ENCODE measurements around the gene AJAP1. TPM values are rescaled to one million over a fixed set of nuclear protein-coding genes. Genes with fewer than 3 reads are reported as not detected.
"Not testable (repeated sequence)": the region's sequence is repeated elsewhere in the genome, so short reads cannot be mapped to it uniquely, and the experiment has no call there.

Gene AJAP1
- not detected in 2 replicates for total RNA-seq (2014; rRNA removed; shearing (Covaris generic))

DNA sequence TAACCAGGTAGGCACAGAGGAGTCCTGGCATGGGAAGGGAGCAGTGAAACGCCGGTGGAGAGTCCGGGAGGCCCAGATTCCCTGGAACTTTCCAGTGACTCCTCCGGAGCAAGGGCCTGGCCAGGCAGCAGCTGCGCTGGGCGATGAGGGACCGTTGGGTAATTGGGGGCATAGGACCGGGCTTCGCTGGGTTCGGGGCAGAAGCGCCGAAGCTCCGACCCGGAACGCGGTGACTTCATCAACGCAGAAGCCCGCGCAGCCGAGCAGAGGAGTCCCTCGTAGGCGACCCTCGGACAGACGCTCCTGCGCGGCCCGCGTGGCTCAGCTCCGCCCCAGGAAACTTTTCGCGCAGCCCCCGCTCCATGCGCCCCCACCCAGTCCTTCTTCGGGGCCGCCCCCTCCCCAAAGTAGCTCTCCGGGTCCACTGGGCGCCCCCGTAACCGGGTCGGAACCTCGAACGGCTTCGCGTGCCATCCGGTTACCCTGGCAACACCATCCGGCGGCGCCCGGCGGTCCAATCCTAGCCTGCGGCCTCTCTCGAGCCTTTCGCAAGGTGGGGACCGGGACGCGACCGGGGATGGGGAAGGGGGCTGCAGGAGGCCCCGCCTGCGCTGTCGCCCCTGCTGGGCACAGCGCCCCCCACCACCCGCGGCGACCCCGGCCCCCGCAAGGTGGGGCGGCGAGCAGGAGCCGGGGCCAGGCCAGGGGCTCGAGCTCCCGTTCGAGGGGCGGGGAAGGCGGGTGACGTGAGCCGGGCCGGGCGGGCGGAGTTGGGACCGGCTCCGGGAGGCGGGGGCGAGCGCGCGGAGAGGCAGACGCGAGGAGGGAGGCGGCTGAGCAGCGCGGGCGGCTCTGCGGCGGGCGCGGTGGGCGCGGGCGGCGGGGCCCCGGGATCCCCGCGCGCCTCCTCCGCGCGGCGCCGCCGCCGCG is at the start of gene AJAP1:
AJAP1 (plus strand) TSS at position 814 of the 930 bp plus-strand sequence. CDS start 817 bp downstream, outside the sequence.
- Histone ChIP-seq H3K27me3 (peaks cover 7% of the 10 kb centered on the region), H3K27ac (no peak within 1 kb of the TSS), H3K4me3 (no peak within 1 kb of the TSS), H3K9me3 (replicated peaks) (no peaks in the 10 kb centered on the region), H3K36me3 (no peaks in the 10 kb centered on the region), H3K4me1 (no peaks in the 10 kb centered on the region)
- no peak for DNase-seq

DNA sequence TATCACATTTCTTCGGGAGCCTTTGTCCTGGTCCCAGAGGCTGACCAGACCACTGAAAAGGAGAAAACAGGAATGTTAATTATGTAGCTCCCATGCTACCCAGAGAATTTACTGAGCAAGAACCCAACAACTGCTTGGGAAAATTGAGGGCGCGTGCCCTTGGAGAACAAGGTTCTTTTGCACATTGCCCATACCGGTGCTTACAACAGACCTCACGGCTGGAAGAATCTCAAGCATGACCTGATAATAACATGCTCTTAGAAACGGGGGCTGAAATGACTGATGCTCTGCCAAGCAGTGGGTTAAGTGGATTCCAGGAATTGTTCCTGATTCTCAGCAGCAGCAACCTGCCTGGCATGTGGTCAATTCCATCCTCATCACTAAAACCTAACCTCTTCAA is 49.3 kb upstream of the AJAP1 start:
- H3K27me3 ChIP-seq: peaks cover 30% of the 10 kb centered on the region
- no peaks in the 10 kb centered on the region for H3K4me1 ChIP-seq
- no peak overlapping the region for H3K27ac ChIP-seq
- no peaks in the 10 kb centered on the region for H3K36me3 ChIP-seq
- 0 out of 2 replicates have a peak, but pooled peaks cover 8% of the 10 kb centered on the region for H3K9me3 ChIP-seq (replicated peaks)
- H3K4me3 ChIP-seq: no peak overlapping the region
- no peak for DNase-seq

GRCh38 chr1:4611563-4612341 is 42.7 kb upstream of the AJAP1 start:
- no peak overlapping the region for H3K4me3 ChIP-seq
- H3K27me3 ChIP-seq: peaks cover 37% of the 10 kb centered on the region
- H3K9me3 ChIP-seq (replicated peaks): 0 out of 2 replicates have a peak, but pooled peaks cover 8% of the 10 kb centered on the region
- no peak for DNase-seq
- no peaks in the 10 kb centered on the region for H3K4me1 ChIP-seq
- H3K27ac ChIP-seq: no peak overlapping the region
- H3K36me3 ChIP-seq: no peaks in the 10 kb centered on the region

DNA sequence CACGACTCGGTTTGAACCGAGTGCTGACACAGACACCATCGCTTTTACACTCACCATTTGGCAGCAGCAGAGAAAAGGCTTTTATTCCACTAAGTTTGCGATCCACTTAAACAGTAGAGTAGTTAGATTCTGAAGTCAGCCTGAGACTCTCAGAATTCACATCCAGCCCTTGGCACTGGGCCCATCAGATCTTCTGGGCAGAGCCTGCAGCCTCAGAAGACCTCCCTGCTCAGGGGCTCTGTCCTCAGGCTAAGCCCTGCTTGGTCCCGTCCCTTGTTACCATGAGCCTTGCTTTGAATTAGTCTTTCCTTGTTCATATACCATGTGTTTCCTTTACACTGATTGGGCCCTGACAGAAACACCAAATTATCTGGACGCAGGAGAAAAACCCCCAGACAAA is 41.4 kb upstream of the AJAP1 start:
- Histone ChIP-seq H3K36me3 (no peaks in the 10 kb centered on the region), H3K27me3 (peaks cover 37% of the 10 kb centered on the region), H3K9me3 (replicated peaks) (0 out of 2 replicates have a peak, but pooled peaks cover 8% of the 10 kb centered on the region), H3K27ac (no peak overlapping the region), H3K4me3 (no peak overlapping the region), H3K4me1 (no peaks in the 10 kb centered on the region)
- no peak for DNase-seq

- Histone ChIP-seq H3K4me3 (no peak overlapping the region), H3K27ac (no peak overlapping the region), H3K9me3 (replicated peaks) (0 out of 2 replicates have a peak, but pooled peaks cover 8% of the 10 kb centered on the region), H3K27me3 (peaks cover 37% of the 10 kb centered on the region), H3K4me1 (no peaks in the 10 kb centered on the region), H3K36me3 (no peaks in the 10 kb centered on the region)
- no peak for DNase-seq
Observed at GRCh38 chr1:4613606-4614370, 40.6 kb upstream of the AJAP1 start.

GRCh38 chr1:4614371-4615137 is 39.9 kb upstream of the AJAP1 start:
- DNase-seq: no peak
- Histone ChIP-seq H3K27ac (no peak overlapping the region), H3K4me1 (no peaks in the 10 kb centered on the region), H3K27me3 (peaks cover 37% of the 10 kb centered on the region), H3K36me3 (no peaks in the 10 kb centered on the region), H3K9me3 (replicated peaks) (0 out of 2 replicates have a peak, but pooled peaks cover 5% of the 10 kb centered on the region), H3K4me3 (no peak overlapping the region)

- H3K9me3 ChIP-seq (replicated peaks): no peaks in the 10 kb centered on the region
- H3K27ac ChIP-seq: no peak overlapping the region
- H3K4me1 ChIP-seq: no peaks in the 10 kb centered on the region
- no peak for DNase-seq
- no peaks in the 10 kb centered on the region for H3K36me3 ChIP-seq
- H3K4me3 ChIP-seq: no peak overlapping the region
- H3K27me3 ChIP-seq: peaks cover 37% of the 10 kb centered on the region
Observed at GRCh38 chr1:4615138-4615470, 39.3 kb upstream of the AJAP1 start.

- no peak for DNase-seq
- peaks cover 37% of the 10 kb centered on the region for H3K27me3 ChIP-seq
- no peak overlapping the region for H3K4me3 ChIP-seq
- H3K4me1 ChIP-seq: no peaks in the 10 kb centered on the region
- H3K36me3 ChIP-seq: no peaks in the 10 kb centered on the region
- no peak overlapping the region for H3K27ac ChIP-seq
- H3K9me3 ChIP-seq (replicated peaks): no peaks in the 10 kb centered on the region
Observed at GRCh38 chr1:4615501-4615900, 38.9 kb upstream of the AJAP1 start.

DNA sequence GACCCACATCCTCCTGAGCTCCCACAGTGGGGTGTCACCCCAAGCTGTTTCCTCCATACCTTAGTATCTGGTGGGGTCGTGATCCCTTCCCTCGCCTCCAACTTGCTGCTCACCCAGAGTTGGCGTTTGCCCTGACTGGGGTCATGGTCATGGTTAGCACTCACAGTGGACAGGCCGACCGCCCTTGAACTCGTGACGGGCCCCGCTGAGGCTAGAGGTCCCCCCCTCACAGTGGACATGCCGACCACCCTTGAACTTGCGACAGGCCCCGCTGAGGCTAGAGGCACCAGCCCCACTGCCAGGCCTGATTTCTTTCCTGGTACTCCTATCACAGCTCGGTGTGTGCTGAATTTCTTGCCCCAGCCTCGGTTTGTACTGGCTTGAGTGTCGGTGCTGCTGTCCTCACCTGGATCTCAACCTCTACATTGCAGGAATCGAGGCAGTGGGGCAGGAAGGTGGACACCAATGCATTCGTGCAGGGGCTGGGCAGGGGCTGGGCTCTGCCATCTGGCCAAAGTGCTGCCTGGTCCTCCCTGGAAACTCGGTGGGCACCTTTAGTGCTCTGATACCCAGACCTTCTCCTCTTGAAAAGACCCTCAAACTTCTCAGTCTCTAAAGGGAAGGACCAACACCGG is 37.5 kb upstream of the AJAP1 start:
- no peak for DNase-seq
- H3K27me3 ChIP-seq: peaks cover 42% of the 10 kb centered on the region
- no peaks in the 10 kb centered on the region for H3K4me1 ChIP-seq
- H3K4me3 ChIP-seq: no peak overlapping the region
- H3K36me3 ChIP-seq: no peaks in the 10 kb centered on the region
- no peak overlapping the region for H3K27ac ChIP-seq
- no peaks in the 10 kb centered on the region for H3K9me3 ChIP-seq (replicated peaks)

GRCh38 chr1:4617506-4617905 is 36.9 kb upstream of the AJAP1 start:
- H3K4me3 ChIP-seq: no peak overlapping the region
- no peaks in the 10 kb centered on the region for H3K4me1 ChIP-seq
- no peak for DNase-seq
- H3K9me3 ChIP-seq (replicated peaks): no peaks in the 10 kb centered on the region
- H3K27ac ChIP-seq: no peak overlapping the region
- H3K27me3 ChIP-seq: peaks cover 37% of the 10 kb centered on the region
- no peaks in the 10 kb centered on the region for H3K36me3 ChIP-seq

DNA sequence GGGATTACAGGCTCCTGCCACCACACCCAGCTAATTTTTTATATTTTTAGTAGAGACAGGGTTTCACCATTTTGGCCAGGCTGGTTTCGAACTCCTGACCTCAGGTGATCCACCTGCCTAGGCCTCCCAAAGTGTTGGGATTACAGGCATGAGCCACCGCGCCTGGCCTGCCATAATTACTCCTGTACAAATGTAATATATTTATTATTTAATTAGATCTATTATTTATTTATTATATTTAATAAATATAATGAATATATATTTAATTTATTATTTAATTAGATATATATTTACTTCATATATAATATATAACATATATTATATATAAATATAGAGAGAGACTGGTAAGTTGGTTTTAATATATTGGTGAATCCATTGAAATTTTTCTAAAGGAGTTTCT is 35.6 kb upstream of the AJAP1 start:
- H3K4me3 ChIP-seq; H3K36me3 ChIP-seq; H3K27ac ChIP-seq; DNase-seq; H3K9me3 ChIP-seq (replicated peaks); H3K4me1 ChIP-seq: not testable (repeated sequence)
- peaks cover 37% of the 10 kb centered on the region for H3K27me3 ChIP-seq

- Histone ChIP-seq H3K4me1 (no peaks in the 10 kb centered on the region), H3K36me3 (no peaks in the 10 kb centered on the region), H3K9me3 (replicated peaks) (no peaks in the 10 kb centered on the region), H3K27me3 (peaks cover 14% of the 10 kb centered on the region), H3K27ac (no peak overlapping the region), H3K4me3 (no peak overlapping the region)
- DNase-seq: no peak
Observed at GRCh38 chr1:4621646-4622045, 32.8 kb upstream of the AJAP1 start.

GRCh38 chr1:4622821-4623220 is 31.6 kb upstream of the AJAP1 start:
- H3K27ac ChIP-seq: no peak overlapping the region
- no peak for DNase-seq
- H3K36me3 ChIP-seq: no peaks in the 10 kb centered on the region
- no peaks in the 10 kb centered on the region for H3K4me1 ChIP-seq
- no peak overlapping the region for H3K4me3 ChIP-seq
- no peaks in the 10 kb centered on the region for H3K9me3 ChIP-seq (replicated peaks)
- H3K27me3 ChIP-seq: peaks cover 14% of the 10 kb centered on the region
